NK-92 (cell line): ENCODE data around the gene HUWE1.
"Not testable (repeated sequence)": the region's sequence is repeated elsewhere in the genome, so short reads cannot be mapped to it uniquely, and the experiment has no call there.

Experiments used
- DNase-seq: peaks from one replicate; lab custom pipeline; 2025; ENCODE audit not compliant: unreplicated experiment; lab: John Stamatoyannopoulos, UW

The HUWE1 gene

GRCh38 chrX:53606456-53606855 is 80.1 kb downstream of the HUWE1 start:
- no peak for DNase-seq

DNA sequence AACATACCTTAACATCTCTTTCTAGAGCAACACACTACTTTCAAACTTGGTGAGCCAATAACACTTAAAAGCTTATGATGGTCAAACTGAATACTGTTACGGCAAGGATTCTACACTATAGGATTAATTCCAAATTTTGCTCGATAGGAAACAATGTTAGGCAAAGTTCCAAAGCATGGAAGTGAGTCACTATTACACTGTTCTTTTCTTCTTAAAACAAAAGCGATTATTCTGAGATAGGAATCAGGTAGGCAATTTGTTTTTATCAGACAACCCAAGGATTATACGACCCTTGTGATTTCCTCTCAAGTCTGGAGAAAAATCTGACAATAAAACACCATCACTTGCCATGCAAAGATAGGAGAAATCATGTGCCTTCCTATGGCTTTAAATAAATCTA is 81.5 kb downstream of the HUWE1 start:
- DNase-seq: no peak

DNA sequence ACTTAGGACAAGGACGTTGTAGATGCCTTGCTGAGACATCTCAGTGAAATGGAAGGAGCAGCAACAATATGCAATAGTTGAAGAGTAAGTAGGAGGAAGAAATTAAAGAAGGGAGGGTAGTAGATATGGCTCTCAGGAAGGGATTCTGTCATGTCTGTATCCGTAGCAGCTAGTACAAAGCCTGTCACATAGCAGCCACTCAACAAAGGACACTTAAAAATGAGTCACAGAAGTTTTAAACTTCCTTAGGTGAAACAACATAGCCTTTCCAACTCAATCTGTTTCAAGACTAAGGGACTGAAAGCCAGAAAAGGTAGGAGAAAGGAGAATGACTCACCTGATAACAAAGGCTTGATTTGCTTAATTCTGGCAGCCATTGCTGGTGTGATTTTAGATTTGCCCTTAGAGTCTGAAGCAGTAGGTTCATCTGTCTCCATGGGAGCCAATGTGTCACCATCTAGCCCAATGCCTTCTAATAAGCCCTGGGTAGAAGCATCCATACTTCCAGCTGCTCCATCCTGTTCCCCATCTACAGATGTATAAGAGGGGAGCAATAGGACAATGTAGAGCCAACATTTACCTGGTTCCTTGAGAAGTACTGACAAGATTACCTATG is 86.6 kb downstream of the HUWE1 start:
- DNase-seq: no peak

GRCh38 chrX:53598169-53598568 is 88.3 kb downstream of the HUWE1 start:
- DNase-seq: no peak

DNA sequence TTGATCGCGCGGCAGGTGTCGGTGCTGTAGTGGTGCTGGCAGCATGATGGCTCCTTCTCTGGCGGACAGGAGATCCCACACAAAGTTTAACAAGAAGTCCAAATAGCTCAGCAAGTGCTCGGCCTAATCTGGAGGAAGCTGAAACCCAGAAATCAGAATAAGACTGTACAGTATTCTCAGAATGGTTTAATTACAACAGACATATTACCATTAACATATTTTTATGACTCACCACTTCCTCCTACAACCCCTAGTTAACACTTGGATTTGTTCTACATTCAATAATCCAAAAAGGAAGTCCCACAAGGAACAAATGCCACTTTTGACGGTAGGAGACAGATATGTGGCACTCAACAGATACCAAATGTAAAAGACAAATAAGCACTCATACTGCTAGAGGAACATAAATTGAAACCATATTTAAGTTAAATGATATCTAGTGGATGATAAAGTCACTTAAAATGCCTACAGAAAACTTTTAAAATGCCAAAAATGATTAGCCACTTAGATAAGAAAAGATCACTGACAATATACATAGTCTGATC is 91.2 kb downstream of the HUWE1 start:
- no peak for DNase-seq

GRCh38 chrX:53594354-53594753 is 92.2 kb downstream of the HUWE1 start:
- DNase-seq: no peak

GRCh38 chrX:53587795-53588420 is 98.6 kb downstream of the HUWE1 start:
- DNase-seq: no peak

DNA sequence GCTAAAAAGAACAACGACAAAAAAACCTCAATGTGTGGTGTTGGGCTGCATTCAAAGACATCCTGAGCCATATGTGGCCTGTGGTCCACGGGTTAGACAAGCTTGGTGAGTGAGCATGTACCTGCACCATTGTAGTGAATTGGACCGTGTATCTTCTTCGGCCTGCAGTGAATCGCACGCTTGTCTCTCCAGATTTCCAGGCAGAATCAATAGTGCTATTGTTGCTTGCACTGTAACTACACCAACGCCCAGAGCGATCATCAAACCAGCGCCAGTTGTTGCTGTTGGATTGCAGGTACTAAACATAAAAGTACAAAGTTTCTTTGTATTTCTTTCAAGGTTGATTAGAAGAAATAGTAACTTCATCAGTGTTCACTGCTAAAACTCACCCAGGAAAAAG is 101.6 kb downstream of the HUWE1 start:
- DNase-seq: no peak

- no peak for DNase-seq
Observed at GRCh38 chrX:53583571-53583970, 102.9 kb downstream of the HUWE1 start.

DNA sequence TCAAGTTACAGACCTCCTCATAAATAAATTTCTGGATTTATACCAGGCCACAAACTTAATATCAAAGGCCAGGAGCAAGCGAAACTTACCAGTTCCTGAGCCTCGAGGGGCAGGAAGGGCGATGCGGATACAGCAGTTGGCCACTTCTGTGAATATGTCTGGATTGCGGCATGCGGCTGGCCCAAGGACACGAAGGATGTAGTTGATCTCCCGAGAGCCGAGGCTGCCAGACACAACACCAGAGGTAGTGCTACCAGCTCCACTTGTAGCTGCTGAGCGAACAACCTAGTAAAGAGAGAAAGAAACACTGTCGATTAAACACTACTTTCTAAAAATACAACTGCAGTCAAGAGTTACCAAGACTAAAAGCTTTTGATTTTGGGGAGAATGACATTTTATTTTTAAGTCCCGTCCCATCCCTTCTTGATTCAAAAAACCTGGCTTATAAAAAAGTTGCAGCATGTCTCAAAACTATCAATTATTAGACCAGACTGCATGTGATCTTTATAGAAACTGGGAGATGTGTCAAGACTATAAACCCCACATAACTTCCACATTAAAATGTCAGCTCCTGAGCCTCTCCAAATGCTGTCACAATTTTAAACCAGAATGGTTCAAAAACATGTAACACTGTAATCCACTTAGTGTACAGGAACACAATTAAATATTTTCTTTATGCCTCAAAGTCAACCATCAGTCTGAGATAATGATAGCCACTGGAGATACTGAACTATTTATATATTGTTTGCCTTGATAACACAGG is 105.6 kb downstream of the HUWE1 start:
- no peak for DNase-seq

DNA sequence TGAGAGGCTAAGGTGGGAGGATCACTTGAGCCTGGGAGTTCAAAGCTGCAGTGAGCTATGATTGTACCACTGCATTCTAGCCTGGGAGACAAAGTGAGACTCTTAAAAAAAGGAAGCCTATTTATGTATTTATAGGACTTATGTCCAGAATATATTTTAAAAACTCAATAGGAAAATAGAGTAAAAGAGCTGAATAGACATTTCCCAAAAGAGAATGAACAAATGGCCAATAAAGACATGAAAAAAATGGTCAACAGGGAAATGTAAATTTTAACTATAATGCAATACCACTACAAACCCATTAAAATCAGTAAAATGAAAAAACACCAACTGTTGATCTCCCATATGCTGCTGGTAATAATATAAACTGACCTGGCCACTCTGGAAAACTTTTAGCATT is 115.0 kb downstream of the HUWE1 start:
- DNase-seq: no peak

DNA sequence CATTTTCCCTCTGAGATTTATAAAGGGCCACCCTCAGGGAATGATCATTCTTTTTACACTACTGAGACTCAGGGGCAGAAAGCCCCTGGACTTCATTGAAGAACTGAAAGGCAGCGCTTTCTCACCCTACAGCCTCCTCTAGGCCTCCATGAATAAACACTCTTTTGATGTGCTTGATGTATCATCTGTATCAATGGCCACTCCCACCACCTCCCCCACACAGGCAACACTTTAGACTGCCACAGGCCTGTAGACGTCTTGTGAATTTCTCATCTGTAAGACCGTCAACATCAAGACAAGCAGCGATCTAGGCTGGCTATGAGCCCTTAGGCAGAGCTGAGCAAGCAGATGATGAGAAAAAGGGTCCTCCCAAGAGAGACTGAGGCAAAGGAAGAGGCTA is 123.2 kb downstream of the HUWE1 start:
- no peak for DNase-seq

DNA sequence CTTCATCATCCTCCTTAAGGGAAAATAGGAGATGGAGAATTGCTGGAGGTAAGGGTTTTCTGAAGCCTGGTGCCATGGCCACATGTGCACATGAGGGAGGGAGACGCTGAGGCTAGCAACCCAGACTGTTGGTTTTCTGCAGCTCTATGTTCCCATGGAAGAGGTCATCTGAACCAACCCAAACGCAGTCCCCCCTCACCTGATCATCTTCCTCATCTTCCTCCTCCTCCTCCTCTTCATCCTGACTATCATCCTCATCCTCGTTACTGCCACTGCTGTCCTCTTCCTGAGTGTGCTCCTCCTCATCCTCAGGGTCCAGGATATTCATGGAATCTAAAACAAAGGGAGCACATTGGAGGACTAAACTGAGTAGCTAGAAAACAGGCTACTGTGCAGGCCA is 124.6 kb downstream of the HUWE1 start:
- DNase-seq: no peak

- no peak for DNase-seq
Observed at GRCh38 chrX:53558646-53559045, 127.9 kb downstream of the HUWE1 start.

DNA sequence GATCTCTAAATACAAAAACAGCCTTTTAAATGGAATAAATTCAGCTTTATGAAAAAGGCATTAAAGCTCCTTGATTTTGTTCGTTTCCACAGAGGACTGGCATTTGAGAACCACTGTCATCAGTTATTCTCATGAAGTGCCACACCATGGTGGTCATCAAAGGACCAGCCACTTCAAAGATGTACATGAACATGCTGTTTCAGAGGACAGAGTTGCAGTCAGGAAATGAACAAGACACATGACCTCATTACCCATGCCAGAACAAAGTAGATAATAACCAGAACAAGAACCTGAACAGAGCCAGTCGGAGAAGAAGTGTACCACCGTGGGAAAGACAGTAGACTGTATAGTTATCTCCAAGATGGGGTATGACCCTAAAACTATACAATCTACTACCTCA is 129.7 kb downstream of the HUWE1 start:
- DNase-seq: no peak

DNA sequence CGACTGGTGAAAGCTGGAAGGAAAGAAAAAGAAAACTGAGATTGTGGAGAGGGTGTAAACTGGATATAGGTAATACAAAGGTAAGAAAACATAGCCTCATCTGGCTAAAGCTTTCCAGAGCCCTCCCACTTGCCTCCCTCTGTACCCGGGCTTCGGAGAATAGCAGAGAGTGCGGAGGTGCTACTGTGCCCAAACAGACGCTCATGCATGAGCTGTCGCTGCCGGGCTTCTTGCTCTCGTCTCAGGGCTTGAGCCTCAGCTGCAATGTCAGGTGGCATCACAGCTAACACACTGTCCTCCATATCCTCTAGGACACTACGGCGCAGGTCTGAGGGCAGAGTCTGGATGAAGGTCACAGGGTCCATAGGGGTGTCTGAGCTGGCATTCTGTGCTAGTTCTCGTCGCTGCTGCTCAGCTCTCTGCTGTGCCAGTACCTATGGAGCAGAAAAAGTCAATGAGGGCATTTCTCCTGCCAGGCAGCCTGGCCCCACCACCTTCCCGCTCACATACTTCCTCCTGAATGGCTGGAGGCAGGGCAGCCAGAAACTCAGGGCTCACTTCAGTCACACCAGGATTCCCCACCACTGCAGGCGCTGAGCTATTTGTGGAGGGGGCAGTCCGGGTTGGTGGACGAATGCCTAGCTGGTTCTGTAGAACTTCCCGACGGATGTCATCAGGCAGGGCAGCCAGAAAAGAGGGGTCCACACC is 135.6 kb downstream of the HUWE1 start:
- DNase-seq: no peak

GRCh38 chrX:53547668-53548067 is 138.9 kb downstream of the HUWE1 start:
- no peak for DNase-seq

DNA sequence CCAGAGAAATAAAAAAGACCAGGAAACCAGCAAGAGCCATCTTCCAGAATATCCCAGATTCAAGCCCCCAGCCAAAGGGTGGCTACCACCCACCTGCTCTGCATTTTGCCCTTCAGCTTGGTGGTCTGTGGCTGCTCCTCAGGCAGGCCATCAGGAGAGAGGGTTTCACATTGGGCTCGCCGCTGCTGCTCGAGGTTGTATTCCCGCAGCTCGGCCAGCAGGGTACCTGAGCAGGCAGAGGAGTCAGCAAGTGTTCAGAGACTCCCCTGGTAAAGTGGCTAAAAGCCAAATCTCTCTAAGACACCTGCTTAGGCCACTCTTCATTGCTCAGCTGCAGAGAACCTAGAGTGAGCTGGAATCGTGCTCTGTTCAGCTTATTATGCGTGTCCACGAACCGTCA is 141.6 kb downstream of the HUWE1 start:
- DNase-seq: no peak

DNA sequence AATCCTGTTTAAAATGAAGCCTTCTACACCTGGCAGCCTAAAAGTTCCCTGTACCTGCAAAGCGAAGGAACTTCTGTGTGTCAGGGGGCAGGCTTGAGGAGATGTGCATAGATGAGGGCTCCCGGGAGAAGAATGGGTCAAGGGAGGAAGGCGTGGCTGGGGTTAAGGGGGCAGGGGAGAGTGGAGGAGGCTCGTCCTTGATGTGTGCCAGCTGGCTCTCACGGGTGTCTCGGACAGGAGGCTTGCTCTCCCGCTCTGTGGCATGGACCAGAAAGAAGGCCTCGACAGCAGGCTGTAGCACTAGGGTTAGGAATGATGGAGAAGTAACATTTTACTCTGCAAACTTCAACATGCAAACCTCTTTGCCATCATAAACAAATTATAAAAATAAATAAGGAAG is 147.7 kb downstream of the HUWE1 start:
- DNase-seq: no peak

DNA sequence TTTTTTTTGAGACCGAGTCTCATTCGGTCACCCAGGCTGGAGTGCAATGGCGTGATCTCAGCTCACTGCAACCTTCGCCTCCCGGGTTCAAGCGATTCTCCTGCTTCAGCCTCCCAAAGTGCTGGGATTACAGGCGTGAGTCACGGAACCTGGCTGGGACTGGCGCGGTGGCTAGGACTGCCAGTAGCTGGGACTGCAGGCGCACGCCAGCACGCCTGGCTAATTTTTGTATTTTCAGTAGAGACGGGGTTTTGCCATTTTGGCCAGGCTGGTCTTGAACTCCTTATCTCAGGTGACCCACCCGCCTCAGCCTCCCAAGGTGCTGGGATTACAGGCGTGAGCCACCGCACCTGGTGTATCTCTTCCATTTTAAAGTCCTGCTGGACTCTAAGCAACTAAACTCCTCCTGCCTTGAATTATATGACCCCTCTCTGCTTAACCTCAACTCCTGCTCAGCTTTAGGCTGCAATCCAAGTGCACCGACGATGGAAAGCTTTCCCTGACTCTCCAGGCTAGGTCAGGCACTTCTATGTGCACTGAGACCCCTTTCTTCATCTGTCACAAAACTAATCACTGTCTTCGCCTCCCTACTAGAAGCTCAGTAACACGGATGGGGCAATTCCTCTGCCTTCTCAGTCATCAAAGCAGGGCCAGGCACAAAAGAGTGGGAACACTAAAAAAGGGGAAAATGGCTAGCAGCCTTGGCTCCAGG is 155.1 kb downstream of the HUWE1 start:
- not testable (repeated sequence) for DNase-seq

DNA sequence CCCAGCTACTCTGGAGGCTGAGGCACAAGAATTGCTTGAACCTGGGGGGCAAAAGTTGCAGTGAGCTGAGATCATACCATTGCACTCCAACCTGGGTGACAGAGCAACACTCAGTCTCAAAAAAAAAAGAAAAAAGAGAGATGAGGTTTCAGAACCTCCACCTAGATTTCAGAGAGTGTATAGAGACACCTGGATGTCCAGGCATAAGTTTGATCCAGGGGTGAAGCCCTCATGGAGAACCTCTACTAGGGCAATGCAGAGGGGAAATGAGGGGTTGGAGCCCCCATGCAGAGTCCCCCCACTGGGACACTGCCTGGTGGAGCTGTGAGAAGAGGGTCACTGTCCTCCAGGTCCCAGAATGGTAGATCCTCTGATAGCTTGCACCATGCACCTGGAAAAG is 159.5 kb downstream of the HUWE1 start:
- DNase-seq: no peak
